SH-SY5Y (cell line): ENCODE data around the gene GRIK2.

Experiments
- GATA2 ChIP-seq: IDR thresholded peaks from 2 replicates; pipeline ENCODE4 v1.6.1; 2011; ENCODE audit warnings: mild to moderate bottlenecking, low read depth, low read length
- GATA3 ChIP-seq: IDR thresholded peaks from 2 replicates; pipeline ENCODE4 v1.6.1; 2011; ENCODE audit warnings: low read depth, mild to moderate bottlenecking, low read length, moderate library complexity

DNA sequence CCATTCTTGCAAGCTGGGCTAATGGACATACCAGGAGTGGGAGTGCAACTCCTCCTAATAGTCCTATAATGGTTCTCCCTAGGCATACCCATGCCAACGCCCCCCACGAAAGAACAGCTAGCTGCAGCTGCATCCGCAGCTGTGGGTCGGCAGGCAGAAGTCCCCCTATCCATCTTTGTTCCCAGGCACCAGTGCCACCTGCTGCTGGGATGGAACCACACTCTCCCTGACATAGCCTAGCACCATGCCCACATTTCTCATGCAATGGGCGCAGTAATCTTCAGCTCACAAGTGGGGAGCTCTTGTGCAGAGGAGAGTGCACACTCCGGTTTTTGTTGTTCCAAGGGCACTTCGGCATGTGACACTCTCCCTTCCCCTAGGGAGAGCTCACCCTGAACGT lies 567.8 kb downstream of the GRIK2 start:
- no peak for TF ChIP-seq GATA3
- TF ChIP-seq GATA2, result no peak
